HG02840 (cell line): ENCODE results near the gene ANO10.
A peak's percentile ranks its signal among the peaks of the same experiment; 100 is the strongest.
"Not testable (repeated sequence)": the region's sequence is repeated elsewhere in the genome, so short reads cannot be mapped to it uniquely, and the experiment has no call there.

Experiments used
- ATAC-seq: cut with Tn5 transposase; IDR thresholded peaks from one replicate; pipeline ENCODE4 v1.9.1; 2021; ENCODE audit warnings: mild to moderate bottlenecking, moderate library complexity, moderate number of reproducible peaks; ENCODE audit not compliant: unreplicated experiment, low FRiP score

Gene ANO10

GRCh38 chr3:43525941-43526607 is 95.7 kb downstream of the ANO10 start:
- no peak for ATAC-seq

DNA sequence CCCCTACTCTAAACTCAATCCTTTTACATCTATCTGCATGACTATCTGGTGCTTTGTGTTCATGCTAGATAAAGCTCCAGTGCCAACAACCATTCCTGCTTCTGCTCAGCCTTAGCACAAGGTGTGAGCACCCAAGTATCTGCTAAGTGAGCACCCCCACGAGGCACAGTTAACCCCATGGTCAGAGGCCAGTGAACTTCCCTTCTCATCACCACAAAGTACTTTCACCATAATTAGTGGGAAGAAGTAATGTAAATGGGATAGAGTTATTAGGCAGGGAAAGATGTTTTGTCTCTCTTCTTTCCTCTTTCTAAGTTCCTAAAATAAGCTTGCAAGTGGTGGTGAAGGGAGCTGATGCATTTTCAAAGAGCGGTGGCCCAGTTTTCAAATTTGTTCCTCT is 96.4 kb downstream of the ANO10 start:
- no peak for ATAC-seq

DNA sequence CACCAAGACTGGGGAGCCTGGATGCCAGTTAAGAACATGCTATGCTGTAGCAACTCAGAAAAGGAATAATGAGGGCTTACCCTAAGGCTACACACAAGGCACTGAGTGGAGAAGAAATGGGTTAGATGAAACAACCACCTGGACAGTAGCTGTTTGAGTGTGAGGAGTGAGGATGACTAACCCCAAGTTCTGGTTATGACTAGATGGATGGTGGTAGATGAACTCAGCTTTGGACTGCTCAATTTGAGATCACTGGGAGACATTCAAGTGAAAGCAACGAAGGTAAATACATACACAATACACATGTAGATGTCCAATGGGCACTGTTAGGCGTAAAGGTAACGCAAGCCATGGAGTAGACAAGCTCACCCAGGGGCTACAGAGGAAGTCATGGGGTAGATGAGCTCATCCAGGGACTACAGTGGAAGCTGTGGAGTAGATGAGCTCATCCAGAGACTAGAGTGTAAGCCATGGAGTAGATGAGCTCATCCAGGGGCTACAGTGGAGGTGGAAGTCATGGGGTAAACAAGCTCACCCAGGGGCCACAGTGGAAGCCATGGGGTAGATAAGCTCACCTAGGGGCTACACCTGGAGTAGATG is 98.3 kb downstream of the ANO10 start:
- peak; percentile 85 for ATAC-seq

DNA sequence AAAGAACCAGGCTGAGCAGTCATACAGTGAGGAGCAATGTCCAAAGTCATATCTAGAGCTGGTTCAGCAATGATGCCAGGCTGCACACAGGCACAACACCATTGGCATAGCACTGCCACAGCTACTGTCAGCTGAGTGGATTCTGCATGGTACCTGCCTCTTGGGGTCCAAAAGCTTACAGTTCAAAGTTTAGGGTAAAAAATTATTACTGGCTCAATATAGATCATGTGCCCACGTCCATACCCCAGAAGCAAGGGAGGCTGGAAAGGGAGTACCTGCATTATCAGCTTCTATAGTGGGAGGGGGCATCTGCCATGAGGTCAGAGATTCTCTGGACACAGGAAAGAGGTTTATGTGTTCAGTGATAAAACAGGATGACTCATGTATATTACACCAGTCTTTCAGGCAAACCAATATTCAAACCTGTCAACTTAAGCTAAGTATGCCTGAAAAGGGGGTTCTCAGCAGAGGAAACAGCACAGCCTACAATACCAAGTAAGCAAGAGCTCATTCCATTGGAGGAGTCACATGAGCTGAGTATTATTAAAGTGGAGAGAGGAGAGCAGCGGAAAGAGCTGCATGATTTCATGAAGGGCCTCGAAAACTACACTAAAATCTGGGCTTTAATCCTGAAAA is 99.0 kb downstream of the ANO10 start:
- ATAC-seq: no peak

GRCh38 chr3:43521941-43522340 is 99.9 kb downstream of the ANO10 start:
- no peak for ATAC-seq

- ATAC-seq: not testable (repeated sequence)
Measured at GRCh38 chr3:43518515-43518914, 103.3 kb downstream of the ANO10 start.

- no peak for ATAC-seq
Measured at GRCh38 chr3:43515970-43516635, 105.7 kb downstream of the ANO10 start.

GRCh38 chr3:43515208-43515917 is 106.4 kb downstream of the ANO10 start:
- no peak for ATAC-seq

DNA sequence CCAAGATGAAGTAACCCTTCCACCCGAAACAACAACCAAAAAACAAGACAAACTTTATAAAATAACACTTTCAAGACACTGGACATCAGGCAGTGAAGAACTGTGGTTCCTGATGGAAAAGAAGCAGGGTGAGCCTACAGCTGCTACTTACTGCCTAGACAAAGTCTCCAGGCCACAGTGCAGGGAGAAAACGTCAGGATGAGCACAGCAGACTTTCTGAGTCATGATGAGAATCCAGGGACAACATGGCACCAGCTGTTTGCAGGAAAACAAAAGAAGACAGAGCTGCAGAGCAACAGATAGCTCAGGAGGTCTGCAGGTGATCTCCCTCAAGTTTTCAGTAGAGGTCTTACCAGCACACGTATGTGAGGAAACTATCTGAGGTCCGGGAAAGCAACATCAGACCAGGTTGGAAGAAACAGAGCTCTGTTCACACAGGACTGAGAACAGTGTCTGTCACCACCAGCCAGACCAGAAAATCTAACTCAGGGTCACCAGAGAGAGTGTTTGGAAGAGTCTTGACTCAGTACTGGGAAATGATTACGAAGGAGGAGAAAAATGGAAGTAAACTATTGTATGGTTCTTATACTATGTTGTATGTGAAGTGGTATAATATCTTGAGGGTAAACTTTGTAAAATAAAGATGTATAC is 108.9 kb downstream of the ANO10 start:
- no peak for ATAC-seq

GRCh38 chr3:43506644-43507043 is 115.2 kb downstream of the ANO10 start:
- ATAC-seq: no peak

GRCh38 chr3:43505351-43505750 is 116.5 kb downstream of the ANO10 start:
- ATAC-seq: no peak

GRCh38 chr3:43503067-43503728 is 118.6 kb downstream of the ANO10 start:
- no peak for ATAC-seq

GRCh38 chr3:43499256-43499655 is 122.6 kb downstream of the ANO10 start:
- ATAC-seq: no peak

DNA sequence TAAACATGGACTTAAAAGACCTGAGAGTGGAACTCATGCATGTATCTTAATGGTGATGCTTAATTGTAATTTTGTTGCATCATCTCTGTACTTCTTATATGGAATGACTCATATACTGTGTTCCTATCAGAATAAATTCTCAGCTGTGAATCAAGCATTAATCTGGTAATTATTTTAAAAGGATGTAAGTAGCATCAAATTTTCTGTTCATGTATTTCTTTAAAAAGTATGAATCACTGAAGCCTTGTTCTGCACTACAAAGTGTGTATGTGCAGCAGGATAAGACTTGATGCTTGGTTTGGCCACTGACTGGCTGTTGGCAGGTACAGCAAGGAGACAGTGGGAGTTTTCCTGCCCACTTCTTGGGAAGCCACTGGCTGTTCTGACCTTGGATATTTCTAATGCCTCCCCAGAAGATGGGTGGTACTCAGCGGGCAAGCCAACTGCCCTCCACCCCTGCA is 123.9 kb downstream of the ANO10 start:
- no peak for ATAC-seq

GRCh38 chr3:43497422-43497821 is 124.4 kb downstream of the ANO10 start:
- ATAC-seq: no peak

DNA sequence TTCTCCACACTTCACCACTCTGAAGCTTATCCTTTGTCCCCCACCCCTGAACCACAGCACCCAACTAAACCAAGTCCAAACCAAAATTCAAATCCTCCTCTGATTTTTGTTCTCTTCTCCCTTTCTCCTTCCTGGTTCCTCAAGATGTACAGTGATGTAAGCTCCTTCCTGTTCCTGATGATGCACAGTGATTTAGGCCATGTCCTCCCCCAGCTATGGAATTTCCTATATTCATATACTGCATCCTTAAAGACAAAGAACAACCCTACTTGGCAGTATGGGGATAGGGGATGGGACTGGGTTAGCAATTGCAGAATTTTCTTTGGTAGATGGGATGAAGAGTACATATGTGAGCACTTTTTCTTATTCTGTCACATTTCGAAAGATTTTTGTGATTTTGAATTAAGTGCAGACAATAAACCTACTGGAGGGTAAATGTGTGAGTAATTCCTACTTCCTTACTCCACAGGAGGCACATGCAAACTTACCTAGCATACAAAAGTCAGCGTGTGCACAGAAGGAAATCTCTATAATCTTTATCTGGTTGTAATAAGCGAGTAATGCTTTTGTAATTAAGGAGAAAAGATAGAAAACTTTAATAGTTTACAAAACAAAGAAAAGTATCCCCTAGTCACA is 125.0 kb downstream of the ANO10 start:
- no peak for ATAC-seq

DNA sequence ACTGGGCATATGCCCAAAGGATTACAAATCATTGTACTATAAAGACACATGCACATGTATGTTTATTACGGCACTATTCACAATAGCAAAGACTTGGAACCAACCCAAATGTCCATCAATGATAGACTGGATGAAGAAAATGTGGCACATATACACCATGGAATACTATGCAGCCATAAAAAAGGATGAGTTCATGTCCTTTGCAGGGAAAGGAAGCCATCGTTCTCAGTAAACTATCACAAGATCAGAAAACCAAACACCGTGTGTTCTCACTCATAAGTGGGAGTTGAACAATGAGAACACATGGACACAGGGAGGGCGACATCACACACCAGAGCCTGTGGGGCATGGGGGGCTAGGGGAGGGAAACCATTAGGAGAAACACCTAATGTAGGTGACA is 128.9 kb downstream of the ANO10 start:
- not testable (repeated sequence) for ATAC-seq

DNA sequence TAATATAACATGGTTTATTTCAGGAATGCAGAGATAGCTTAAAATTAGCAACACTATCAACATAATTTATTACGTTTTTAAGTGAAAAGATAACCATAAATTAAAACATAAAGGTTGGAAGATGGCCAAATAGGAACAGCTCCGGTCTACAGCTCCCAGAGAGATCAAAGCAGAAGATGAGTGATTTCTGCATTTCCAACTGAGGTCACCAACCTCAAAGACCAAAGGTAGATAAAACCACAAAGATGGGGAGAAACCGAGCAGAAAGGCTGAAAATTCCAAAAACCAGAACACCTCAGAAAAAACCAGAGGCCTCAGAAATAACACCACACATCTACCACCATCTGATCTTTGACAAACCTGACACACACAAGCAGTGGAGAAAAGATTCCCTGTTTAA is 130.0 kb downstream of the ANO10 start:
- ATAC-seq: not testable (repeated sequence)

DNA sequence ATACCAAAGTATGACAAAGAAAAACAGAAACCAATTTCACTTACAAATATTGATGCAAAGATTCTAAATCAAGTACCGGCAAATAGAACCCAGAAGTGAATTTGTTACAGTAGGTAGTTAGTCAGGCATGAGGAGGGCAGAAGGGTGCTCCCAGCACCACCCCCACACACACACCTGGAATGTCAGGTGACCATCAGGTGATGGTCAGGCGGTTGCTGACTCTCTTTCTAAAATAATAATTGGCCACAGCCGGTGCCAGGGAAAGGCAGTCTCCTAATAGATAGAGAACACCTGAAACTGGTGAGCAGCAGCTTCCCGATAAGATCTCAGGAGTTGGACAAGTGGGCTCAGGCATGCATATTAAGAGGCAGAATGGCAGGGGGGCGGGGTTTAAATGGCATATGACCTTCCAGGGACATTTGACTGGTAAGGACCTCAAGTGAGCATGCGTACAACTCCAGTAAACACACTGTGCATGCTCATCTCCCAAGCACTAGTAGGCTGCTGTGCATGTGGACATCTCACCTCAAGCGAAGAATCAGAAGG is 131.1 kb downstream of the ANO10 start:
- no peak for ATAC-seq
